ENCODE measurements around the gene SLC38A5. TPM values are rescaled to one million over a fixed set of nuclear protein-coding genes. Genes with fewer than 3 reads are reported as not detected.
A peak's percentile ranks its signal among the peaks of the same experiment; 100 is the strongest.

Gene SLC38A5
- total RNA-seq, 2 experiments from 2014 or later: 93.9 to 123 TPM

- DNase-seq (peak; percentile 87), ATAC-seq (peak; percentile 98)
- CTCF ChIA-PET: interaction anchor here (1.6 to 2.3 kb wide), 2 partner anchors 15 to 31 kb away, joined by 5 to 8 read pairs; partner anchors contain the start of gene TBC1D25
- peak within 1 kb of the TSS; percentile 90 for H3K4me3 Mint-ChIP-seq
- peak within 1 kb of the TSS; percentile 84 for H3K27ac Mint-ChIP-seq
- peaks cover 30% of the 10 kb centered on the region for H3K4me1 Mint-ChIP-seq
- no peaks in the 10 kb centered on the region for H3K27me3 Mint-ChIP-seq
- no peaks in the 10 kb centered on the region for H3K9me3 Mint-ChIP-seq (ENCODE audit: low read depth)
- H3K36me3 Mint-ChIP-seq: peaks cover 9% of the 10 kb centered on the region
Observed at GRCh38 chrX:48508400-48509244, 38.6 kb upstream of the SLC38A5 start, which contains the start of gene PORCN. Gene PORCN (plus strand): TSS chrX:48508992. CDS start chrX:48509821, 829 bp downstream.

GRCh38 chrX:48507246-48507645 is 37.2 kb upstream of the SLC38A5 start:
- Mint-ChIP-seq H3K4me1 (peaks cover 29% of the 10 kb centered on the region), H3K27me3 (no peaks in the 10 kb centered on the region), H3K36me3 (peaks cover 9% of the 10 kb centered on the region), H3K27ac (no peak overlapping the region), H3K9me3 (ENCODE audit: low read depth) (no peaks in the 10 kb centered on the region), H3K4me3 (no peak overlapping the region)
- CTCF ChIA-PET: interaction anchor here (1.6 to 2.3 kb wide), 2 partner anchors 14 to 32 kb away, joined by 5 to 8 read pairs; partner anchors contain the start of gene TBC1D25
- DNase-seq (no peak), ATAC-seq (no peak)

GRCh38 chrX:48505481-48505880 is 35.4 kb upstream of the SLC38A5 start:
- no peak overlapping the region for H3K27ac Mint-ChIP-seq
- no peaks in the 10 kb centered on the region for H3K9me3 Mint-ChIP-seq (ENCODE audit: low read depth)
- H3K36me3 Mint-ChIP-seq: no peaks in the 10 kb centered on the region
- H3K27me3 Mint-ChIP-seq: no peaks in the 10 kb centered on the region
- H3K4me3 Mint-ChIP-seq: no peak overlapping the region
- peaks cover 15% of the 10 kb centered on the region for H3K4me1 Mint-ChIP-seq
- CTCF ChIA-PET: no interaction called here
- no peak for ATAC-seq
- no peak for DNase-seq

- H3K36me3 Mint-ChIP-seq: no peaks in the 10 kb centered on the region
- no peak for DNase-seq
- peaks cover 3% of the 10 kb centered on the region for H3K4me1 Mint-ChIP-seq
- no peak for ATAC-seq
- CTCF ChIA-PET: no interaction called here
- H3K9me3 Mint-ChIP-seq (ENCODE audit: low read depth): no peaks in the 10 kb centered on the region
- H3K27ac Mint-ChIP-seq: no peak overlapping the region
- H3K4me3 Mint-ChIP-seq: no peak overlapping the region
- no peaks in the 10 kb centered on the region for H3K27me3 Mint-ChIP-seq
Observed at GRCh38 chrX:48504261-48504660, 34.2 kb upstream of the SLC38A5 start.

- CTCF ChIA-PET: no interaction called here
- no peak for ATAC-seq
Observed at GRCh38 chrX:48498374-48498809, 28.3 kb upstream of the SLC38A5 start.

GRCh38 chrX:48497871-48498270 is 27.8 kb upstream of the SLC38A5 start:
- ATAC-seq: no peak
- Mint-ChIP-seq H3K4me3 (no peak overlapping the region), H3K27me3 (no peaks in the 10 kb centered on the region), H3K4me1 (peaks cover 4% of the 10 kb centered on the region), H3K27ac (no peak overlapping the region), H3K9me3 (ENCODE audit: low read depth) (no peaks in the 10 kb centered on the region), H3K36me3 (no peaks in the 10 kb centered on the region)
- CTCF ChIA-PET: no interaction called here
- DNase-seq: no peak

More at GRCh38 chrX:48498374-48498809, 28.3 kb upstream of the SLC38A5 start:
- no peak overlapping the region for H3K27ac Mint-ChIP-seq
- H3K4me1 Mint-ChIP-seq: peaks cover 4% of the 10 kb centered on the region
- H3K27me3 Mint-ChIP-seq: no peaks in the 10 kb centered on the region
- no peaks in the 10 kb centered on the region for H3K9me3 Mint-ChIP-seq (ENCODE audit: low read depth)
- no peaks in the 10 kb centered on the region for H3K36me3 Mint-ChIP-seq
- no peak for DNase-seq
- H3K4me3 Mint-ChIP-seq: no peak overlapping the region

GRCh38 chrX:48496660-48497059 is 26.6 kb upstream of the SLC38A5 start:
- ATAC-seq (no peak), DNase-seq (no peak)
- no peaks in the 10 kb centered on the region for H3K36me3 Mint-ChIP-seq
- H3K4me3 Mint-ChIP-seq: no peak overlapping the region
- H3K9me3 Mint-ChIP-seq (ENCODE audit: low read depth): no peaks in the 10 kb centered on the region
- H3K27ac Mint-ChIP-seq: no peak overlapping the region
- peaks cover 4% of the 10 kb centered on the region for H3K4me1 Mint-ChIP-seq
- no peaks in the 10 kb centered on the region for H3K27me3 Mint-ChIP-seq
- CTCF ChIA-PET: no interaction called here

- no peak for ATAC-seq
Observed at GRCh38 chrX:48493890-48494364, 23.9 kb upstream of the SLC38A5 start.

GRCh38 chrX:48492293-48492910 is 22.3 kb upstream of the SLC38A5 start:
- Mint-ChIP-seq H3K4me3 (no peak overlapping the region), H3K36me3 (peaks cover under 1% of the 10 kb centered on the region), H3K27ac (no peak overlapping the region), H3K9me3 (ENCODE audit: low read depth) (no peaks in the 10 kb centered on the region), H3K27me3 (no peaks in the 10 kb centered on the region), H3K4me1 (no peaks in the 10 kb centered on the region)
- DNase-seq: no peak
- ATAC-seq: no peak
- CTCF ChIA-PET: interaction anchor here (2.4 kb wide), 1 partner anchor 16 kb away, joined by 5 read pairs; no protein-coding TSS in a partner anchor

More at GRCh38 chrX:48493890-48494364, 23.9 kb upstream of the SLC38A5 start:
- Mint-ChIP-seq H3K4me1 (peaks cover 4% of the 10 kb centered on the region), H3K27me3 (no peaks in the 10 kb centered on the region), H3K36me3 (no peaks in the 10 kb centered on the region), H3K4me3 (no peak overlapping the region), H3K27ac (no peak overlapping the region), H3K9me3 (ENCODE audit: low read depth) (no peaks in the 10 kb centered on the region)
- CTCF ChIA-PET: interaction anchor here (0.9 to 2.4 kb wide), 4 partner anchors 14 to 46 kb away, joined by 4 to 5 read pairs (median 4); partner anchors contain the start of gene TBC1D25
- DNase-seq: no peak

- Mint-ChIP-seq H3K27ac (no peak overlapping the region), H3K36me3 (peaks cover 4% of the 10 kb centered on the region), H3K9me3 (ENCODE audit: low read depth) (no peaks in the 10 kb centered on the region), H3K27me3 (no peaks in the 10 kb centered on the region), H3K4me3 (no peak overlapping the region), H3K4me1 (no peaks in the 10 kb centered on the region)
- ATAC-seq (no peak), DNase-seq (no peak)
- CTCF ChIA-PET: no interaction called here
Observed at GRCh38 chrX:48491809-48492208, 21.7 kb upstream of the SLC38A5 start.

GRCh38 chrX:48490661-48491060 is 20.6 kb upstream of the SLC38A5 start:
- CTCF ChIA-PET: no interaction called here
- Mint-ChIP-seq H3K36me3 (peaks cover 4% of the 10 kb centered on the region), H3K4me1 (no peaks in the 10 kb centered on the region), H3K4me3 (no peak overlapping the region), H3K27ac (no peak overlapping the region), H3K9me3 (ENCODE audit: low read depth) (no peaks in the 10 kb centered on the region), H3K27me3 (no peaks in the 10 kb centered on the region)
- ATAC-seq: no peak
- DNase-seq: no peak

- no peak for ATAC-seq
- DNase-seq: no peak
- Mint-ChIP-seq H3K27me3 (no peaks in the 10 kb centered on the region), H3K4me1 (no peaks in the 10 kb centered on the region), H3K27ac (no peak overlapping the region), H3K36me3 (peaks cover 4% of the 10 kb centered on the region), H3K4me3 (no peak overlapping the region), H3K9me3 (ENCODE audit: low read depth) (no peaks in the 10 kb centered on the region)
- CTCF ChIA-PET: no interaction called here
Observed at GRCh38 chrX:48489892-48490291, 19.8 kb upstream of the SLC38A5 start.

GRCh38 chrX:48489296-48489695 is 19.2 kb upstream of the SLC38A5 start:
- Mint-ChIP-seq H3K27me3 (no peaks in the 10 kb centered on the region), H3K27ac (no peak overlapping the region), H3K4me3 (no peak overlapping the region), H3K4me1 (no peaks in the 10 kb centered on the region), H3K36me3 (peaks cover 4% of the 10 kb centered on the region), H3K9me3 (ENCODE audit: low read depth) (no peaks in the 10 kb centered on the region)
- ATAC-seq (no peak), DNase-seq (no peak)
- CTCF ChIA-PET: no interaction called here

All from activated CD8-positive, alpha-beta memory T cell treated with anti-CD3 and anti-CD28 coated beads, Interleukin-2, amount 10 ng/mL, durations not matched to agents 7 days and 5 days (primary cell).